DMS114 treated with DMSO at 0.1 percent for 48 hours (cell line): ENCODE data around the gene RMND1.
"Not testable (repeated sequence)": the region's sequence is repeated elsewhere in the genome, so short reads cannot be mapped to it uniquely, and the experiment has no call there.

Experiments
- DNase-seq: peaks from one replicate; lab custom pipeline; 2025; ENCODE audit not compliant: unreplicated experiment; lab: John Stamatoyannopoulos, UW

The RMND1 gene, protein sequence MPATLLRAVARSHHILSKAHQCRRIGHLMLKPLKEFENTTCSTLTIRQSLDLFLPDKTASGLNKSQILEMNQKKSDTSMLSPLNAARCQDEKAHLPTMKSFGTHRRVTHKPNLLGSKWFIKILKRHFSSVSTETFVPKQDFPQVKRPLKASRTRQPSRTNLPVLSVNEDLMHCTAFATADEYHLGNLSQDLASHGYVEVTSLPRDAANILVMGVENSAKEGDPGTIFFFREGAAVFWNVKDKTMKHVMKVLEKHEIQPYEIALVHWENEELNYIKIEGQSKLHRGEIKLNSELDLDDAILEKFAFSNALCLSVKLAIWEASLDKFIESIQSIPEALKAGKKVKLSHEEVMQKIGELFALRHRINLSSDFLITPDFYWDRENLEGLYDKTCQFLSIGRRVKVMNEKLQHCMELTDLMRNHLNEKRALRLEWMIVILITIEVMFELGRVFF

DNA sequence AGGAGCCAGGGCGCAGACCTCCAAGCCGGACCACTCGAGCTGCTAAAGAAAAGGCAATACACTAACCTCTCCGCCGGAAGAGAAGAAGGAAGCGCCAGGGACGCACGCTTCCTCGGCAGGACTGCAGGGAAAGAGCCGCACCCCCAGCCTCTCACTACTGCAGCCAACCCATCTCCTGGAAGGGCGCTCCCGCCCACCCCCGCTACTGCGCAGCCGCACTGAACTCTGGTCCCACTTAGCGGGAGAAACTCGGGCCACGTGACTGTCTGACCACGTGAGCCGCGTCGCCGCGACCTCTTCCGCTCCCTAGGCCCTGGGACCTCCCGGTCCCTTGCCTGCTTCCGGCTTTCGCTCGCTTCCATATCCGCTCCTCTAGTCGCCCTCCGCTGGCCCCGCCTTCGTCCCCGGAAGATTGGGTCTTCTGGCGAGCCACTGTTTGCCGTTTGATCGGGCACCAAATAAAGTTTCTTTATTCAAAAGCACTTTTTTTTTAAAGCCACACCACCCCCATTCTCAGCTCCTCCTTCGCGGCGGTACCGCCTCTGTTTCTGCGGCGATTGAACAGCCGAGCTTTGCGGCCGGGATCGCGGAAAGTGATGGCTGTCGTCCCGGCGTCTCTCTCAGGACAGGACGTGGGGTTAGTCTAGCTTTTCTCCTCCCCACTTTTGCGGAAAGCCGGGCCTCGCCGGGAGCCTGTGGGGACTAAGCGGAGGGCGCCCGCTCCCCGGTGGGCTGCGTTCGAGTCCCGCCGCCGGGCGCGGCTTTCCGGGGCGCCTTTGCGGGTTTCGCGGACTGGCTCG, at the start of gene RMND1:
TSS of gene RMND1 (minus strand) at position 177 of the 800 bp plus-strand sequence. CDS start 6,315 bp downstream, outside the sequence.
- peak; percentile 97 for DNase-seq

DNA sequence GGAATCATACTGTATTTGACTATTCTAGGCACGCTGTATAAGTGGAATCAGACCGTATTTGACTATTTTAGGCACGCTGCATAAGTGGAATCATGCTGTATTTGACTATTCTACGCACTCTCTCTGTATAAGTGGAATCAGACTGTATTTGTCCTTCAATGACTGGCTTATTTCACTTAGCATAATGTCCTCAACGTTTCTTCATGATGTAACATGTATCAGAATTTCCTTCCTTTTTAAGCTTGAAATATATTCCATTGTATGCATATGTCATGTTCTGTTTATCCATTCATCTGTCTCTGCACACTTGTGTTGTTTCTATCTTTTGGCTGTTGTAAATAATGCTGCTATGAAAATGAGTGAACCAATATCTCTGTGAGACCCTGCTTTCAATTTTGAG, 47.6 kb upstream of the RMND1 start:
- no peak for DNase-seq

DNA sequence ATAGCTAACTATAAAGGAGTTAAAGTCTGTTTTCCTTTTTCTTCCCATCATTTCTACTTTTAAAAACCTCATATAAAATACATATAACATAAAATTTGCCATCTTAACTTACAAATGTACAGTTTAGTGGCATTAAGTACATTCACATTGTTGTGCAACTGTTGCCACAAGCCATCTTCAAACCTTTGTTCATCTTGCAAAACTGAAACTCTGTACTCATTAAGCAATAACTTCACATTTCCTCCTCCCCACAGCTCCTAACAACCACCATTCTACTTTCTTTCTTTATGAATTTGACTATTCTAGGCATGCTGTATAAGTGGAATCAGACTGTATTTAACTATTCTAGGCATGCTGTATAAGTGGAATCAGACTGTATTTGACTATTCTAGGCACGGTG, 46.4 kb upstream of the RMND1 start:
- DNase-seq, result no peak

DNA sequence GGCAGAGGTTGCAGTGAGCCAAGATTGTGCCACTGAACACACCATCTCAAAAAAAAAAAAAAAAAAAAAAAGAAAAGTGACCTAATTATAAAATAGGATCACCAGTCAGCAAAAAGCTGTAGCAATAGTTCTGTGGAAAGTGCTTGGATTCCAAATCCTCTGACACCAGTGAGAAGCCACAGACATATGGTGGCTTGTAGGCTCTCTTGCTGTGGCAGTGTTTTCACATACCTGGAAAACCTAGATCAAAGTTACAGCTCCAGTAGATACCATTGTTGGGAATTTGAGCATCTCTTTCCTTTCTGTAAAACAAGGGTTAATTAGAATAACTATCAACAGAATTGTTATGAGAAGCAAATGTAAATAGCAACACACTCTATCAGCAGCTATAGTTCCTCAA, 46.0 kb upstream of the RMND1 start:
- DNase-seq, result no peak

DNA sequence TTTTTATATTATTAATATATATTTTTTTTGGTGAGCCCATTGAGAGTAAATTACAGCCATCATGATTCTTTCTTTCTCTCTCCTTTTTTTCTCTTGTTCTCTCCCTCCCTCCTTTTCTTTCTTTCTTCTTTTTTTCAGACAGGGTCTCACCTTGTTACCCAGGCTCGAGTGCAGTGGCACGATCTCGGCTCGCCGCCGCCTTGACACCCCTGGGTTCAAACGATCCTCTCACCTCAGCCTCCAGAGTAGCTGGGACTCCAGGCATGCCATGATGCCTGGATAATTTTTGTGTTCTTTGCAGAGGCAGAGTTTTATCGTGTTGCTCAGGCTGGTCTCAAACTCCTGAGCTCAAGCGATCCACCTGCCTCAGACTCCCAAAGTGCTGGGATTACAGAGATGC, 43.5 kb upstream of the RMND1 start:
- no peak for DNase-seq

DNA sequence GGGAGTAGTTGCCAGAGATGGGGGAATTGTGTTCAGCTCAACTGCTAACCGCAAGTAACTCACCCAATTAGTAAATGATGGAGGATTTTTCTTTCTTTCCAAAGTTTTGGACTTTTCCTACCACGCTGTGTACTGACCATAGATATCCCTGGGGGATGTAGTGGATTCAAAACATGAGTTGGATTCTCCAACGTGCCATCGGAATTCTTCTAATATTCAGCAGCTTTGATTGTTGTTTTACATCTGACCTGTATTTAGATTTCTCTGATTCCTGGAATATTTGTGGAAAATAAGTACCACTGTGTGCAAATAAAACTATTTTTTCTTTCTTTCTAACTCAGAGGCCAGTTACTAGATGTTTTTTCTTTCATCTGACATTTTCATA, 43.0 kb upstream of the RMND1 start:
- no peak for DNase-seq

DNA sequence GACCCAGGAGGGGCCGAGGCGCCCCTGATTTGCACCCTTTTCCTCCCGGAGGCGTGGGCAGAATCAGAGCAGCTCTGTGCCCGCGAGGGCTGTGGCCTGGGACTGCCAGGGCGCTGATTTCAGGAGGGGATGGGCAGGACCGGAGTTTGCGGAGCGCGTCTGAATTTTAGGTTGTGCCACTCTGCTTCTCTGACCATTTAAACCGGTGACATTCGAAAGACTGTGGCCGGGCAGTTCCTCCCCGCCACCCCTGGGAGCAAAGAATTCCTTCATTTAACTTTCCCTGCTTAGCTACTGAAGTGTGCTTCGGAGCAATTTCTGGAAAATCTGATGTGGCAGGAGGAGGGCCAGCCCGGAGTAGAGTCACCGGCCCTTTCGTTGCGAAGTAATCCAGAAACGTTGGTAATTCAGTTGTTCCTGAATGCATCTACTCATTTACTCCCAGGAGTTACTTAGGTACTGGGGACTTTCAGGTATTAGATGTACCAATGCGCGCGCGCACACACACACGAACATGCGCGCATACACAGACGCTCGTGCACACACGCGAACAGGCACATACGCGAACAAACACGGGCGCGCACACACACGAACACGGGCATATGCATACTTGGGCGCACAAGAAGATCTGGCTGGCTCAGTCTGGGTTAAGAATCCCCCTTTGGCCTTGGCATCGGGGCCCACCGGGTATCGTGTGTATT, 42.5 kb upstream of the RMND1 start:
- DNase-seq, result peak; percentile 14

DNA sequence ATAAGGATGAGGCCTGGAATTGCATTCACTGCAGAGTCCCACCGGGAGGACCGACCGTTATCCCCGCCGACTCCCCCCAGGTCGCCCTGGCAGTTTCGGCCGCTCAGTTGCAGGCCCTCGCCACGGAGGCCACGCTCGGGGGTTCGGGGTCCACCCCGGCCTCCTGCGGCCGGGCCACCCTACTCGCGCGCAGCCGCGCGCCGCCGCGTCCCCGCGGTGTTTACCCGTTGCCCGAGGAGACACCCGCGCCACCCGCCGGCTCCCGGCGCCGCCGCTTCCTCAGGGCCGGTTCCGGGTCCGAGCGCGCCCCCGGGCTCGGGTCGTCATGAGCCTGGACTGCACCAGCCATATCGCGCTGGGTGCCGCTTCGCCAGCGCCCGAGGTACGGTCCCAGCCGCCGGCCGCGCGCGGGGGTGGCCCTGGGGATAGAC, 41.9 kb upstream of the RMND1 start, which contains the start of gene CCDC170:
TSS of gene CCDC170 (plus strand) at position 214 of the 431 bp plus-strand sequence. CDS start at position 326, 112 bp downstream.
- no peak for DNase-seq

DNA sequence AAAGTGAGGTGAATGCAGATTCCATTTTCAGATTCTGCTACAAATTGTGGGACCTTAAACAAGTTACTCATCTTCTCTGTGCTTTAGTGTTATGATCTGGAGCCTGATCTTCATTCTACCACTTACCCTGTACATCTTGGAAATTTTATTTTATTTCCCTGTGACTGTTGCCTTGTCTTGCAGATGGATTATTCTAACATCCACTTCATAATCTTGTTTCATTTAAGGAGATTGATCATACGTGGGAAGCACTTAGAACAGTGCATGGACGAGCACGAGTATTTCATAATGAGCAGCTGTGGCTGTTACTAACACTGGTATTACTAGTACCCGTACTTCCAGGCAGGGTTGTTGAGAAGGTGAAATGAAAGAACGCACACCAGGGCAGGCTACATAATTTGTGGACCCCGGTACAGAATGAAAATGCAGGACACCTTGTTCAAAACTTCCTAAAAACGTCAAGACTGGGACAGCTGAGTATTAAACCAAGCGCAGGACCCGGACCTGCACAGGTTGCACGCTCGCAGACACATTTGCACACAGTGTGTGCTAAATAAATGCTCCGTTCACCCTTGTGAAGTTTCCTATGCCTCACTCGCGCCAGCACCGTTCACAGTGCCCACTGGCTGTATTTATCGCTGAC, 41.4 kb upstream of the RMND1 start:
- no peak for DNase-seq

DNA sequence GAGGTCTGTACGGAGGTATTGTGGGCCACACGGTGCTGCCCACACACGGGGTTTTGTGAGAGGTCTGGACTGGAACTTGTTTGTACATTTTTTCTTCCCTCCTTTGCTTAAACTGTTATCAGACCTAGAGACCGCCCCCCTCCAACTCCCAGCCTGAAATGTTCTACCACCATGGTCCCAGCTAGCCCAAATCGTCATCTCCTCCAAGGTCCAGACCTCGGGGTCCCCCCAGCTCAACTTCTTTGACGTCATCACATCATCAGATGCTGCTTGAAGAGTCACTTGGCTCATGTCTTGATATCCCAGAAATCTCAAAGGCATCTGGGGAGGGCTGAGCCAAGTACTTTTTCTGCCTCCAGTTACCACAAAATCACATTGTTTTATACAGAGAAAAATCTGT, 39.1 kb upstream of the RMND1 start:
- no peak for DNase-seq

DNA sequence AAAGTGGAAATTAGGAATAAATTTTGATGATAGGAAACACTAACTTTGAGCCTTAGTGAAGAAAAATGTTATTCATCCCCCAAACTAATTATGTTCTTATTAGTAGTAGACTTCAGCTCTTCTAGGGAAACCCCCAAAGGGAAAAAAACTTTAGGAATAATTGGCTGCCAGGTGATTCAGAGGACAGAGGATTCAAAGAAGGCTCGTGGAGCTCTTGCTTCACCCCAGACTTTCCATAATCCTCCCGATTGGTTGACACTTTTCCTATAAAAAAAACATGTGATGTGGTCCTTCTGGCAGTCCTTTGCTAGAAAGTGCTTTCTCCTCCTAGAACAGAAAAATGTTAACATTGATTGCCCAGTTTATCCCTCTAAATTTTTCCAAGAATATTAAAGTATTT, 36.3 kb upstream of the RMND1 start:
- no peak for DNase-seq

DNA sequence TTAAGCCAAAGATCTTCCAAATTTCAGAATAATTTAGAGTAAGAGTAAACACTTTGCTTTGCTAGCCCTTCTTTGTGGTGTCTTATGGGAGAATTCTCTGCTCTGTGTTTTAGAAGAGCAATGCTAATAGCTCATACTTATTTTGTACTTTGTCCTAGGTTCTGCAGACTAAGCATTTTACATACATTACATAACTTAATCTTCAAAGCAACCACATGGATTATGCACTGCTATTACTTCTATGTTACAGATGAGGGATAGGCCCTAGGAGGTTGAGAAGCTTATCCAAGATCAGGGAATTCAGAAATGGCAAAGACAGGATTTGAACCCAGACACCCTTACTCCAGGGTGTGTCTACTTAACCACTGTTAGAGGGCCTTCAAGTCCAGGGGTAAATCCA, 32.1 kb upstream of the RMND1 start:
- DNase-seq, result no peak

DNA sequence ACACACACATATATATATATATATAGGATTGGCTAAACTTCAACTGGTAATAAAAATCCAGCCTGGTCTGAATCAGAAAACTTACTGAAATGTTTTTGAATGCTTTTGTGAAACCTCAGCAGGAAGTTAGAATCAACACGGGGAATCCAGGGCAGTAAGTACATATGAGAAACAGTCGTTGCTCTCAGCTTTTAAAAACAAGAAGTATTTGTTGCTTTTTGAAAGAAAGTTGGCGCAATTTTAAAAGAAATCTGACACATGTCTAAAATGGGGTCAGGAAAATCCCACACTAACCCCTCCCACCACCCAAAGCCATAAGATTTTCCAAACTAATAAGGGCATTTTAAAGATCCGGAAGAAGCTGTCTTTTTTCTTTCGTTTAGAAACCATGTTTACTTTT, 30.4 kb upstream of the RMND1 start:
- DNase-seq, result no peak

DNA sequence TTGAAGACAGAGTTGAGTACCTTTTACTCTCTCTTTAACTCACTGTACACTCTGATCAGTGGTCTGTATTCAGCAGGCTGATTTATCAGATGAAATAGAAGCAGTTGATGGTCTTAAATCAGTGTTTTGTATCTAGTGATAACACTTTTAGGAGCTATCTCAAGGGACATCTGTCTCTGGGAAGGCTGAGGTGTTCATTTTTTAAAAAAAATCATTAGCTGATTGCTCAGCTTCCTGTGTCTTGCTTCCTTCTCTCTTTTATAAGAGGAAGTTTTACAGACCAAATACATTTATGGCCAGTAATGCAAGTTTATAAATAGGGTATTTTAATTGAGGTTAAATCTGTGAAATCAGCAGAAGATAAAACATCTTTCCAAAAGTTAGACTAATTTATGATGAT, 29.9 kb upstream of the RMND1 start:
- DNase-seq, result no peak

DNA sequence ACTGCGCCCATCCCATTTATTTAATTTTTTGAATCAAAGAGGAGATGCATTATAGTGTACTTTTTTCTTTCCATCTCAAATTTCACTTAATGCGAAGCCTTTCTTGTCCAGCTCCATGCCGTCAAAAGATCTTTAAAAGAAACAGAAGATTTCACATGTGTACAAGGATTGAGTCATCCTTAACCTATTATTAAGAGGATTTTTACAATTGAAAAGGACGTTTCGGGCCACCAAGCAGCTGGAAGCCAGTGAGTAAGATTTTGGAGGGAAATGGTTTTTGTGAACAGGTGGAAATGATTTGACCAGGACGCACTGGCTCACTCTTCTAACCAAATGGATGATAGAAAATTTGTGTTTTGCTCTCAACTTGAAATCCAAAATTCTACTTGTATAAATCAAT, 26.7 kb upstream of the RMND1 start:
- DNase-seq, result no peak

DNA sequence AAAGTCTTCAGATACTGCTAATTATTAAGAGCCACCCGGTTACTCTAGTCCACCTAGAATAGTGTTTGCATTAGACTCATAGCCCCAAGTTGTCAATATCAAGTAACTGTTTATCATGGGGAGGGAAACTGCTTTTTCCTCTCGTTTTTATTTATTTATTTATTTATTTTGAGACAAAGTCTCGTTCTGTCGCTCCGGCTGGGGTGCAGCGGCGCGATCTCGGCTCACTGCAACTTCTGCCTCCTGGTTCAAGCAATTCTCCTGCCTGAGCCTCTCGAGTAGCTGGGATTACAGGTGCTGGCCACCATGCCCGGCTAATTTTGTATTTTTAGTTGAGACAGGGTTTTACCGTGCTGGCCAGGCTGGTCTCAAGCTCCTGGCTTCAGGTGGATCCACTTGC, 25.8 kb upstream of the RMND1 start:
- no peak for DNase-seq

DNA sequence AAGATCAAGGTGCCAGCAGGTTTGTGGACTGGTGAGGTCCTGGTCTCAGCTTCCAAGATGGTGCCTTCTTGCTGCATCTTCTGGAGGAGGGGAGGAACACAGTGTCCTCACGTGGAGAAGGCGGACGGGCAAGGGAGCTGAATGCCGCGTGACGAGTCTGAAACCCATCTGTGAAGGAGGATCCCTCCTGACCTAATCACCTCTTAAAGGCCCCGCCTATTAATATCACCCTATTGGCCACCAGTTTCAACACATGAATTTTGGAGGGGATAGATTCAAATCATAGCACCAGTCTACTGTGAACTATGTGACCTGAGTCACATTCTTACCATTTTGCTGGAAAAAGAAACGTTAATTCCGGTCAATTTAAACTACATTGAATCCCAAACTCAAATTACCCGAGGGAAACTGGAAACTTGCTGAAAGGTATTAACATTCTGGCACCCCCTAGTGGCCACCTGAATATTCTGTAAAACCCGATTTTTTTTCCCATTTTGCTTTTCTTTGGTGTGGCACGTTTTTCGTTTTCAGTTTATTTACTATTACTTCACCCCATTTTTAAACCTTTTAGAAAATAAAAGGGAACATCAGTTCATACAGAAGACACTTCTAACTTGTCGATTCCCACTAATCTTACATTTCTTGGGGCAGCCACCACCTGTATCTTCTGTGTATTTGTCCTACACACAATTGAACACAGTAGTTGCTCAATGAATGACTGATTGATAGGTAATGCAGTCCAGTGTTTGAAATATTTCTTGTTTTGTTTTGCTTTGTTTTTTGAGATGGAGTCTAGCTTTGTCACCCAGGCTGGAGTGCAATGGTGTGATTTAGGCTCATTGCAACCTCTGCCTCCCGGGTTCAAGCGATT, 24.0 kb upstream of the RMND1 start:
- DNase-seq, result no peak

DNA sequence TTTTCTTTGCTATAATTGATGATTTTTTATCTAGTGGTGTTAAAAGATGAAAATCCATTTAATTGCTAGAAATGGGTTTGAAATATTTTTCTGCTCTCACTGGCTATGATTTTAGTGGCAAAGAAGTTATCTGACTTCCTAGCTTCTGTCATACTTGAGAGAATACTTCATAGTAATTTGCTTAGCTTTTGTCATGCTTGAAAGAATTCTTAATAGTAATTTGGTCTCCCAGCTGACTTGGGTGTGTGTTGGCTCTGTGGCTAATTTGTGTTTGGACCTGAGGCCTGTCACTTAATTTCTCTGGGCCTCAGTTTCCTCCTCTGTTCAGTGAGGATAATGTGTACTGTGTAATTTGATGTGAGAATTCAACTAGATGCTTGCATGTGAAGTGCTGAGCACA, 12.8 kb upstream of the RMND1 start:
- no peak for DNase-seq

DNA sequence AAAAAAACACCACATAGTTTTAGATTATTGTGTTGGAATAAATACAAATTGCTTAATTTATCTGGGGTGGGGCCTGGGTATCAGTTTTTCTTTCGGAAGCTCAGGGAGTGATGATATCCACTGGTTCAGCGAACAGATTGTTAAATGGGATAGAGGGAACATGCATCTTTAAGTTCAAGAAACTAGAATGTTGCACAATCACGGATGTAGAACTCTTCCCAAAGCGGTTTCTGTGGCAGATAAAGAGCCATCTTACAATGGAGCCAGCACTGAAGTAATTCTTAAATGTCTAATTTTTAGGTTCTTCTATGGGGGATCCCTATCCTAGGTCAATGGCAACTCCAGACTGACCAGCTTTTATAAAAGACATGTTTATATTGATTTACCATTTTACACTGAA, 9.7 kb upstream of the RMND1 start:
- DNase-seq, result no peak

DNA sequence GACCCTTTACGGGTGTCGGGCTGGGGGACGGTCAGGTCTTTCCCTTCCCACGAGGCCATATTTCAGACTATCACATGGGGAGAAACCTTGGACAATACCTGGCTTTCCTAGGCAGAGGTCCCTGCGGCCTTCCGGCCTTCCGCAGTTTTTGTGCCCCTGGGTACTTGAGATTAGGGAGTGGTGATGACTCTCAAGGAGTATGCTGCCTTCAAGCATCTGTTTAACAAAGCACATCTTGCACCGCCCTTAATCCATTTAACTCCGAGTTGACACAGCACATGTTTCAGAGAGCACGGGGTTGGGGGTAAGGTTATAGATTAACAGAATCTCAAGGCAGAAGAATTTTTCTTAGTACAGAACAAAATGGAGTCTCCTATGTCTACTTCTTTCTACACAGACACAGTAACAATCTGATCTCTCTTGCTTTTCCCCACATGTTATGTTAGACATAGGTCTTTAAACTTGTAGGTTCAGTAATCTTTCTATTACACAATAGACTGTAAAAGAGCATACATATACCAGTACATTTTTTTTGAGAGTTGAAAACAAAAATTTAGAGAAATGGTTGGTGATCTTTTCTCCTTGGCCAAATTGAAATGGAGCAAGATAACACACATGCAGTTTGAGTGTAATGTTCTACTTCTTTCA, 3.9 kb upstream of the RMND1 start:
- DNase-seq, result not testable (repeated sequence)
